ENCODE measurements around the gene POU2AF2. TPM values are rescaled to one million over a fixed set of nuclear protein-coding genes. Genes with fewer than 3 reads are reported as not detected.
A peak's percentile ranks its signal among the peaks of the same experiment; 100 is the strongest.

POU2AF2 gene
- total and polyA plus RNA-seq, 4 donors: not detected

DNA sequence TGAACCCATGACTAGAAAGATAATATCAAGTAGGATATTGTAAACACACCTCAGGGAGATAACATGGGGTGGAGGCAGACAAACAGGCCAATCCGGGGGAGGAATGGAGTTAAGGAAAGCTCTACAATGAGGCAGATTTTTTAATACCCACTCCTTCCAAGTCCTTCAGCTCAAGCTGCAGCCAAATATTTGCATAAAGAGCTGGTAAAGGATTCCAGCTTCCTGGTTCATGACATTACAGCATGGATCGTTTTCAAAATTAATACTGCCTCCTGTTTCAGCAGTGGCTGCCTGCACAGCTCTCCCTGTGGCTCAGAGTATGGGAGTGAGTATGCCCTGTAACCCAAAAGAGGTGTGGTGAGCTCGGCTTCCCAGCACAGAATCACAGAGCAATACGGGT, 57.9 kb downstream of the POU2AF2 start:
- Histone ChIP-seq H3K27me3 (ENCODE audit: control insufficient read depth in 4 of 4, insufficient read depth in 4 of 4, low read length in 3 of 4) (no peaks in the 10 kb centered on the region), H3K27ac (ENCODE audit: low read depth in 1 of 2, low read length in 2 of 2) (peak overlapping the region in 1 of 2 donors; percentile 45), H3K4me1 (ENCODE audit: control insufficient read depth in 4 of 4, insufficient read depth in 4 of 4, low read length in 3 of 4) (peaks cover 10 to 55% (median 53%) of the 10 kb centered on the region in 4 donors), H3K9me3 (ENCODE audit: control insufficient read depth in 4 of 4, low read length in 3 of 4) (no peaks in the 10 kb centered on the region), H3K9ac (ENCODE audit: low read depth in 1 of 2, low read length in 2 of 2) (no peak overlapping the region), H3K4me3 (ENCODE audit: low read depth in 1 of 3, low read length in 3 of 3) (no peak overlapping the region), H3K36me3 (ENCODE audit: control insufficient read depth in 4 of 4, insufficient read depth in 3 of 4, low read depth in 1 of 4, low read length in 3 of 4) (no peaks in the 10 kb centered on the region)
- no peak for DNase-seq (ENCODE audit: low spot score)
- 22% methylated on average over 4 of the region's 4 CpGs for WGBS
- TF ChIP-seq, protein P1, sequence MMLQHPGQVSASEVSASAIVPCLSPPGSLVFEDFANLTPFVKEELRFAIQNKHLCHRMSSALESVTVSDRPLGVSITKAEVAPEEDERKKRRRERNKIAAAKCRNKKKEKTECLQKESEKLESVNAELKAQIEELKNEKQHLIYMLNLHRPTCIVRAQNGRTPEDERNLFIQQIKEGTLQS (IDR thresholded peaks at IDR 0.05): no peak
- TF ChIP-seq RXRA (IDR thresholded peaks at IDR 0.05): peak; percentile 62 to 79
- TF ChIP-seq, protein P2, sequence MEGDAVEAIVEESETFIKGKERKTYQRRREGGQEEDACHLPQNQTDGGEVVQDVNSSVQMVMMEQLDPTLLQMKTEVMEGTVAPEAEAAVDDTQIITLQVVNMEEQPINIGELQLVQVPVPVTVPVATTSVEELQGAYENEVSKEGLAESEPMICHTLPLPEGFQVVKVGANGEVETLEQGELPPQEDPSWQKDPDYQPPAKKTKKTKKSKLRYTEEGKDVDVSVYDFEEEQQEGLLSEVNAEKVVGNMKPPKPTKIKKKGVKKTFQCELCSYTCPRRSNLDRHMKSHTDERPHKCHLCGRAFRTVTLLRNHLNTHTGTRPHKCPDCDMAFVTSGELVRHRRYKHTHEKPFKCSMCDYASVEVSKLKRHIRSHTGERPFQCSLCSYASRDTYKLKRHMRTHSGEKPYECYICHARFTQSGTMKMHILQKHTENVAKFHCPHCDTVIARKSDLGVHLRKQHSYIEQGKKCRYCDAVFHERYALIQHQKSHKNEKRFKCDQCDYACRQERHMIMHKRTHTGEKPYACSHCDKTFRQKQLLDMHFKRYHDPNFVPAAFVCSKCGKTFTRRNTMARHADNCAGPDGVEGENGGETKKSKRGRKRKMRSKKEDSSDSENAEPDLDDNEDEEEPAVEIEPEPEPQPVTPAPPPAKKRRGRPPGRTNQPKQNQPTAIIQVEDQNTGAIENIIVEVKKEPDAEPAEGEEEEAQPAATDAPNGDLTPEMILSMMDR (IDR thresholded peaks at IDR 0.05; ENCODE audit: low read depth, low read length, missing input control): no peak
- TF ChIP-seq FOXA1 (IDR thresholded peaks at IDR 0.05): no peak
- peak; percentile 42 to 54 for TF ChIP-seq RAD21 (IDR thresholded peaks at IDR 0.05)
- TF ChIP-seq YY1 (IDR thresholded peaks at IDR 0.05): peak; percentile 61
- TF ChIP-seq, protein P3, sequence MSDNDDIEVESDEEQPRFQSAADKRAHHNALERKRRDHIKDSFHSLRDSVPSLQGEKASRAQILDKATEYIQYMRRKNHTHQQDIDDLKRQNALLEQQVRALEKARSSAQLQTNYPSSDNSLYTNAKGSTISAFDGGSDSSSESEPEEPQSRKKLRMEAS (IDR thresholded peaks at IDR 0.05): peak; percentile 69
- TF ChIP-seq REST (IDR thresholded peaks at IDR 0.05): no peak
- TF ChIP-seq HNF4G (IDR thresholded peaks at IDR 0.05): no peak
- TF ChIP-seq JUND (IDR thresholded peaks at IDR 0.05): peak in 1 of 2 donors; percentile 33
- no peak for TF ChIP-seq NR2F2 (IDR thresholded peaks at IDR 0.05)
- TF ChIP-seq FOXA2 (IDR thresholded peaks at IDR 0.05): no peak
- peak in 1 of 2 donors; percentile 31 for TF ChIP-seq EGR1 (IDR thresholded peaks at IDR 0.05; ENCODE audit: low read depth in 2 of 2)
- TF ChIP-seq TAF1 (conservative IDR thresholded peaks at IDR 0.05): no peak
- peak; percentile 55 to 66 for TF ChIP-seq HNF4A (conservative IDR thresholded peaks at IDR 0.05)
- TF ChIP-seq, protein P4, sequence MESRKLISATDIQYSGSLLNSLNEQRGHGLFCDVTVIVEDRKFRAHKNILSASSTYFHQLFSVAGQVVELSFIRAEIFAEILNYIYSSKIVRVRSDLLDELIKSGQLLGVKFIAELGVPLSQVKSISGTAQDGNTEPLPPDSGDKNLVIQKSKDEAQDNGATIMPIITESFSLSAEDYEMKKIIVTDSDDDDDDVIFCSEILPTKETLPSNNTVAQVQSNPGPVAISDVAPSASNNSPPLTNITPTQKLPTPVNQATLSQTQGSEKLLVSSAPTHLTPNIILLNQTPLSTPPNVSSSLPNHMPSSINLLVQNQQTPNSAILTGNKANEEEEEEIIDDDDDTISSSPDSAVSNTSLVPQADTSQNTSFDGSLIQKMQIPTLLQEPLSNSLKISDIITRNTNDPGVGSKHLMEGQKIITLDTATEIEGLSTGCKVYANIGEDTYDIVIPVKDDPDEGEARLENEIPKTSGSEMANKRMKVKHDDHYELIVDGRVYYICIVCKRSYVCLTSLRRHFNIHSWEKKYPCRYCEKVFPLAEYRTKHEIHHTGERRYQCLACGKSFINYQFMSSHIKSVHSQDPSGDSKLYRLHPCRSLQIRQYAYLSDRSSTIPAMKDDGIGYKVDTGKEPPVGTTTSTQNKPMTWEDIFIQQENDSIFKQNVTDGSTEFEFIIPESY (IDR thresholded peaks at IDR 0.05): peak; percentile 28
- peak; percentile 68 for TF ChIP-seq SP1 (IDR thresholded peaks at IDR 0.05)
- no peak for TF ChIP-seq GABPA (IDR thresholded peaks at IDR 0.05 in 1 of 2, conservative IDR thresholded peaks at IDR 0.05 in 1 of 2)
